NCI-H1436 (cell line): ENCODE data around the gene WASF2.
A peak's percentile ranks its signal among the peaks of the same experiment; 100 is the strongest.
"Not testable (repeated sequence)": the region's sequence is repeated elsewhere in the genome, so short reads cannot be mapped to it uniquely, and the experiment has no call there.

Source experiments
- DNase-seq: peaks from one replicate; lab custom pipeline; 2025; lab: John Stamatoyannopoulos, UW

WASF2 gene, protein sequence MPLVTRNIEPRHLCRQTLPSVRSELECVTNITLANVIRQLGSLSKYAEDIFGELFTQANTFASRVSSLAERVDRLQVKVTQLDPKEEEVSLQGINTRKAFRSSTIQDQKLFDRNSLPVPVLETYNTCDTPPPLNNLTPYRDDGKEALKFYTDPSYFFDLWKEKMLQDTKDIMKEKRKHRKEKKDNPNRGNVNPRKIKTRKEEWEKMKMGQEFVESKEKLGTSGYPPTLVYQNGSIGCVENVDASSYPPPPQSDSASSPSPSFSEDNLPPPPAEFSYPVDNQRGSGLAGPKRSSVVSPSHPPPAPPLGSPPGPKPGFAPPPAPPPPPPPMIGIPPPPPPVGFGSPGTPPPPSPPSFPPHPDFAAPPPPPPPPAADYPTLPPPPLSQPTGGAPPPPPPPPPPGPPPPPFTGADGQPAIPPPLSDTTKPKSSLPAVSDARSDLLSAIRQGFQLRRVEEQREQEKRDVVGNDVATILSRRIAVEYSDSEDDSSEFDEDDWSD

GRCh38 chr1:27489973-27490741 is at the start of gene WASF2:
WASF2 (minus strand) TSS chr1:27490167; CDS start chr1:27428890, 61,277 bp downstream.
- peak; percentile 96 for DNase-seq

GRCh38 chr1:27538793-27539192 is 48.8 kb upstream of the WASF2 start:
- no peak for DNase-seq

DNA sequence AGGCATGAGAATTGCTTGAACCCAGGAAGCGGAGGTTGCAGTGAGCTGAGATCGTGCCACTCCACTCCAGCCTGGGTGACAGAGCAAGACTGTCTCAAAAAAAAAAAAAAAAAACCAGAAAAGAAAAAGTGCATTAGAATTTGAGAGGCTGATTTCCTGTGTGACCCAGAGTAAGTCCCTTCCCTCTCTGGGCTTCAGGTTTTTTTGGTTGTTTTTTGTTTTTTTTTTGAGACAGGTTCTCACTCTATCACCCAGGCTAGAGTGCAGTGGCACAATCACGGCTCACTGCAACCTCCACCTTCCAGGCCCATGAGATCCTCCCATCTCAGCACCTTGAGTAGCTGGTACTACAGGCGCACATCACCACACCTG is 48.3 kb upstream of the WASF2 start:
- DNase-seq: not testable (repeated sequence)

- no peak for DNase-seq
Observed at GRCh38 chr1:27536767-27537166, 46.8 kb upstream of the WASF2 start.

GRCh38 chr1:27536010-27536757 is 46.2 kb upstream of the WASF2 start:
- DNase-seq: no peak

GRCh38 chr1:27535386-27535785 is 45.4 kb upstream of the WASF2 start:
- no peak for DNase-seq

GRCh38 chr1:27531959-27532685 is 42.2 kb upstream of the WASF2 start:
- no peak for DNase-seq

- no peak for DNase-seq
Observed at GRCh38 chr1:27530192-27530591, 40.2 kb upstream of the WASF2 start.

- DNase-seq: no peak
Observed at GRCh38 chr1:27529704-27530018, 39.7 kb upstream of the WASF2 start.

DNA sequence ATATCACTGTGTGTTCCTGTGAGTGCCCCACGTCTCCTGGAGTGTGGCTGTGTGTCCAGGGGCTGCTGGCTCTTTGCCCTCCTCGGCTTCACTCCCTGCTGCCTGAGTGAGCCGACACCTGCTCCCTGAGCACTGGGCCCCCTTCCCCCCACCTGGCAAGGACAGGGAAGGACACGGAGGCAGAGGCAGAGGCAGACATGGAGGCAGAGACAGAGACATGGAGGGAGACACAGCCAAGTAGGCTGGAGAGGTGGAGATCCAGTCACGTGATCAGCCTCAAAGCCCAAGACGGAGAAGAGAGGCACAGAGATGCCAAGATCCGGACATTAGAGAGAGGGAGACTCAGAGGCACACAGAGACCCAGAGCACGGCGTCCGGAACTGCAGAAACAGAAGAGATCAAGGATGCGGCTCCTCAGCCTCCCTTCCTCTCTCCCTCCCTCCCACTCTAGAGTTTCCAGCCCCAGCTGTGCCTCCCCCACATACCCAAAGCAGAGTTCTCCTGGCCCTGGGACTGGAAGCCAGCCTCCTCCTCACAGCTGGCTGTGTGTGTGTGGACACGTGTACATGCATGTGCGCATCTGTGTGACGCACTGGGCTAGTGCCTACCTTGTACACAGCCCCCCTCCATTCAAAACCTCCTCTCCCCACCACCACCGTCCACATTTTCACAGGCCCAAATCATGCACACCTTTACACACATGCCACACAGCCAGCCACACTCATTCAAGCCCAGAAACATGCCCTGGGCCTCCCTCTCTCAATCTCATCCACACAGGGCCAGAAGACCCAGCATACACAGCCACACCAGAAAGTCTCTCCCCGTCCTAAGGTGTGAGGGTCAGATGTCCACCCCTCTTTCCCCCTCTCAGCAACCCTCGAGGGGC is 39.1 kb upstream of the WASF2 start:
- peak; percentile 36 for DNase-seq

GRCh38 chr1:27527890-27528817 is 38.2 kb upstream of the WASF2 start:
- DNase-seq: peak; percentile 83

- peak; percentile 86 for DNase-seq
Observed at GRCh38 chr1:27527223-27527889, 37.4 kb upstream of the WASF2 start.

- DNase-seq: no peak
Observed at GRCh38 chr1:27526569-27527222, 36.7 kb upstream of the WASF2 start.

DNA sequence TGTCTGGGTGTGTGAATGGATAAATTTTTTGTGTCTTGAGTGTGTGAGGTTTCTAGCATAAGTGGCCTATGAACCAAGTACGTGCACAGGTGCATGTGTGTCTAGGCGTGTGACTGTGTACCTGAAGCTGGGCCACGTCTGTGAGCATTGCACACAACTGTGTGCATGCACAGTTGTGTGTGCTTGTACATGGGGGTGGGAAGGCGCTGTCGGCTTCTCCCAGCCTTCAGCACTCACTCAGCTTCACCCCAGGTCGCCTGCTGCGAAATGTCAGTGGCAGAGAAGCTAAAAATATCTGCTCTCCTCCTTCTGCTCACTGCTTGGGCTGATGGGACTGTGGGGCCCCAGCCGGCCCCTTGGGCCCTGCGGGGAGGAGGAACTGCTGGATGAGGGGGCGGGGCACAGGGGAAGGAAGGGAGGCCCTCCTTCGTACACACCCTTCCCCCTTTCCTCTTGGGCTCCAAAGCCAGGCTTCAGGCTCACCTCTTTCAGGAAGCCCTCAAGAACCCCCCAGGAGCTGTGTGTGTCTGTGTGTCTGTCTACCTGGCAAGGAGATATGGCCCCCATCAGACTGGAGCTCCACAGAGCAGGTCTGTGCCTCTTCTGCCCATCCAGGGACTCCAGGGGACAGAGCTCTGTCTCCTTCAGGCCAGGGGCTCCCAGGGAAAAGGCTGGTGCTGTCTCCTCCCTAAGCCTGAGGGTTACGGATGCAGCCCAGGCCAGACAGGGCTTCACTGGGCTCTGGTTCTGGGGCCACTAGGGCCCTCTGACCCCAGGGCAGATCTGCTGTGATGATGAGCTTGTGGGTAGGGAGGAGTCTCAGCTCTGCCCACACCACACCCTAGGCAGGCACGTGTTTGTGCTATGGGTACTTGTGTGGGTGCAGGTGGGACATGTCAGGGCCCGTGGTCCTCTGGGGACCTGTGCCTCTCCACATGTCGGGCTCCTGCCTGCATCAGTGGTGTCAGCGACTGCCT is 35.6 kb upstream of the WASF2 start:
- peak; percentile 67 for DNase-seq

- no peak for DNase-seq
Observed at GRCh38 chr1:27523337-27524020, 33.5 kb upstream of the WASF2 start.

GRCh38 chr1:27522432-27523336 is 32.7 kb upstream of the WASF2 start:
- DNase-seq: peak; percentile 45
